GM23338 (cell line): Measurements from ENCODE around the gene CD6. TPM values are rescaled to one million over a fixed set of nuclear protein-coding genes. Genes with fewer than 3 reads are reported as not detected.

ENCODE experiments used
- ATAC-seq: fragments of 200-7000 bp; cut with Tn5 transposase; 3 replicates; pipeline ENCODE4 v1.9.1; 2020
- DNase-seq: peaks from one replicate; pipeline ENCODE4 v3.0.0-alpha.2; 2015; ENCODE audit warnings: low spot score
- H2AFZ ChIP-seq: fragments of 200-600 bp; sonication (generic); 2 replicates; pipeline ENCODE4 v1.8.0; 2016; ENCODE audit warnings: antibody characterized with exemption, mild to moderate bottlenecking, moderate library complexity
- H3F3A ChIP-seq: fragments of 200-600 bp; sonication (generic); replicated peaks from 2 replicates; pipeline ENCODE4 v1.8.0; 2017; ENCODE audit warnings: antibody characterized with exemption, mixed run types, low read depth
- H3K27ac ChIP-seq: fragments of 200-600 bp; sonication (generic); 2 replicates; pipeline ENCODE4 v1.6.1; 2016; ENCODE audit warnings: low read depth
- H3K27me3 ChIP-seq: fragments of 200-600 bp; sonication (generic); 2 replicates; pipeline ENCODE4 v1.8.0; 2016; ENCODE audit warnings: mild to moderate bottlenecking, mixed run types, moderate library complexity; ENCODE audit not compliant: insufficient read depth
- H3K36me3 ChIP-seq: fragments of 200-600 bp; sonication (generic); 2 replicates; pipeline ENCODE4 v1.8.0; 2016; ENCODE audit warnings: mild to moderate bottlenecking; ENCODE audit not compliant: insufficient read depth
- H3K4me1 ChIP-seq: fragments of 200-600 bp; sonication (generic); 2 replicates; pipeline ENCODE4 v1.8.0; 2016; ENCODE audit warnings: mild to moderate bottlenecking, moderate library complexity; ENCODE audit not compliant: insufficient read depth
- H3K4me2 ChIP-seq: fragments of 200-600 bp; sonication (generic); 2 replicates; pipeline ENCODE4 v1.7.1; 2017; ENCODE audit warnings: mixed run types
- H3K4me3 ChIP-seq: fragments of 200-600 bp; sonication (generic); 2 replicates; pipeline ENCODE4 v1.6.1; 2016; ENCODE audit warnings: mixed run types
- H3K79me2 ChIP-seq: fragments of 200-600 bp; sonication (generic); replicated peaks from 2 replicates; pipeline ENCODE4 v1.8.0; 2017; ENCODE audit warnings: mild to moderate bottlenecking; ENCODE audit not compliant: insufficient read depth
- H3K9me2 ChIP-seq: fragments of 200-600 bp; sonication (generic); 2 replicates; pipeline ENCODE4 v1.8.0; 2017; ENCODE audit not compliant: insufficient read depth
- H4K20me1 ChIP-seq: fragments of 200-600 bp; sonication (generic); replicated peaks from 2 replicates; pipeline ENCODE4 v1.8.0; 2017; ENCODE audit warnings: mild to moderate bottlenecking; ENCODE audit not compliant: insufficient read depth
- H3K27ac Mint-ChIP-seq: 2 replicates; pipeline ENCODE4 v1.8.0; 2020; ENCODE audit warnings: inconsistent platforms, mild to moderate bottlenecking, moderate library complexity, mixed read lengths
- H3K27me3 Mint-ChIP-seq: 3 replicates; pipeline ENCODE4 v1.8.0; 2022; ENCODE audit warnings: low read depth, mild to moderate bottlenecking, moderate library complexity, mixed read lengths, inconsistent platforms; ENCODE audit not compliant: insufficient read depth, poor library complexity
- H3K36me3 Mint-ChIP-seq: 3 replicates; pipeline ENCODE4 v1.8.0; 2021; ENCODE audit warnings: low read depth, mild to moderate bottlenecking, inconsistent platforms, moderate library complexity, mixed read lengths
- H3K4me1 Mint-ChIP-seq: 3 replicates; pipeline ENCODE4 v1.8.0; 2020; ENCODE audit warnings: mild to moderate bottlenecking, inconsistent platforms, mixed read lengths
- H3K4me3 Mint-ChIP-seq: 3 replicates; pipeline ENCODE4 v1.8.0; 2021; ENCODE audit warnings: moderate library complexity, mild to moderate bottlenecking, inconsistent platforms, mixed read lengths
- H3K9me3 Mint-ChIP-seq: 3 replicates; pipeline ENCODE4 v1.8.0; 2020; ENCODE audit warnings: moderate library complexity, mild to moderate bottlenecking, inconsistent platforms, mixed read lengths
- EZH2 ChIP-seq: fragments of 200-600 bp; sonication (generic); IDR thresholded peaks from one replicate; pipeline ENCODE4 v1.8.0; 2017; ENCODE audit warnings: antibody characterized with exemption, mild to moderate bottlenecking, low read depth; ENCODE audit not compliant: unreplicated experiment
- EZH2phosphoT487 ChIP-seq: fragments of 200-600 bp; sonication (generic); IDR thresholded peaks from one replicate; pipeline ENCODE4 v1.8.1; 2018; ENCODE audit warnings: antibody characterized with exemption; ENCODE audit not compliant: unreplicated experiment
- JUNB ChIP-seq: IDR thresholded peaks from one replicate; pipeline ENCODE4 v1.6.1; 2016; ENCODE audit warnings: antibody characterized with exemption; ENCODE audit not compliant: unreplicated experiment
- NANOG ChIP-seq: IDR thresholded peaks from 2 replicates; pipeline ENCODE4 v1.6.1; 2016; ENCODE audit warnings: antibody characterized with exemption, borderline replicate concordance
- STAT1 ChIP-seq: IDR thresholded peaks from one replicate; pipeline ENCODE4 v1.6.1; 2016; ENCODE audit warnings: antibody characterized with exemption; ENCODE audit not compliant: unreplicated experiment
- ZNF114 ChIP-seq: fragments of 250-450 bp; sonication (Bioruptor Pico); IDR thresholded peaks from 2 replicates; pipeline ENCODE4 v1.5.0; 2020; ENCODE audit warnings: mild to moderate bottlenecking, moderate library complexity
- polyA plus RNA-seq: library from polyadenylated mRNA; unstranded; fragments of >200 nt; fragmentation: Nextera tagmentation; extraction: Ambion mirVana; gene quantifications from 2 replicates; pipeline ENCODE4 v1.2.1, GENCODE V29; 2016
- total RNA-seq: library from RNA; depleted of rRNA; stranded (reverse); fragments of >200 nt; shearing (Covaris generic); gene quantifications from 2 replicates; pipeline ENCODE4 v1.2.3, GENCODE V29; 2014
- TF ChIP-seq, protein P1 (sequence below): fragments of 250-450 bp; sonication (Bioruptor Pico); IDR thresholded peaks from 2 replicates; pipeline ENCODE4 v1.5.0; 2020; ENCODE audit warnings: mild to moderate bottlenecking, moderate library complexity
- TF ChIP-seq, protein P2 (sequence below): IDR thresholded peaks from one replicate; pipeline ENCODE4 v1.6.1; 2018; ENCODE audit warnings: antibody characterized with exemption; ENCODE audit not compliant: unreplicated experiment

Gene CD6
- total and polyA plus RNA-seq, 2 experiments from 2014 or later = 0.49 TPM; not detected in 1

DNA sequence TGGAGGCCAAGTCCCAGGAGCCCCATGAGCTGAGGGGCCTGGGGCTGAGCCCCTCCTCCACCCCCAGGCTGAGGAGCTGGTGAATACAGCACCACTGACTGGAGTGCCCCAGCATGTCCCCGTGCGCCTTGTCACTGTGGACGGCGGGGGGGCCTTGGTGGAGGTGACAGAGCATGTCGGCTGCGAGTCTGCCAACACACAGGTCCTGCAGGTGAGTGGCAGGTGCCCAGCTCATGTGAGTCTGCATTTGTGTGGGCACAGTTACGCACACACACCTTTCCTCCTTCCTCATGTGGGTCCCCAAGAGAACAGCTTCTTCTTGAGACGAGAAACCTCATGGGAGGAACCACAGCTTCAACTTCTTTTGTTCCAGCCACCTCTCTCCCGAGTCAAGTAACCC is 39.6 kb upstream of the CD6 start (continued):
- TF ChIP-seq EZH2 (no peak), NANOG (no peak), EZH2phosphoT487 (no peak), STAT1 (no peak), ZNF114 (CRISPR knock-in tag) (no peak)
- TF ChIP-seq, protein P1, sequence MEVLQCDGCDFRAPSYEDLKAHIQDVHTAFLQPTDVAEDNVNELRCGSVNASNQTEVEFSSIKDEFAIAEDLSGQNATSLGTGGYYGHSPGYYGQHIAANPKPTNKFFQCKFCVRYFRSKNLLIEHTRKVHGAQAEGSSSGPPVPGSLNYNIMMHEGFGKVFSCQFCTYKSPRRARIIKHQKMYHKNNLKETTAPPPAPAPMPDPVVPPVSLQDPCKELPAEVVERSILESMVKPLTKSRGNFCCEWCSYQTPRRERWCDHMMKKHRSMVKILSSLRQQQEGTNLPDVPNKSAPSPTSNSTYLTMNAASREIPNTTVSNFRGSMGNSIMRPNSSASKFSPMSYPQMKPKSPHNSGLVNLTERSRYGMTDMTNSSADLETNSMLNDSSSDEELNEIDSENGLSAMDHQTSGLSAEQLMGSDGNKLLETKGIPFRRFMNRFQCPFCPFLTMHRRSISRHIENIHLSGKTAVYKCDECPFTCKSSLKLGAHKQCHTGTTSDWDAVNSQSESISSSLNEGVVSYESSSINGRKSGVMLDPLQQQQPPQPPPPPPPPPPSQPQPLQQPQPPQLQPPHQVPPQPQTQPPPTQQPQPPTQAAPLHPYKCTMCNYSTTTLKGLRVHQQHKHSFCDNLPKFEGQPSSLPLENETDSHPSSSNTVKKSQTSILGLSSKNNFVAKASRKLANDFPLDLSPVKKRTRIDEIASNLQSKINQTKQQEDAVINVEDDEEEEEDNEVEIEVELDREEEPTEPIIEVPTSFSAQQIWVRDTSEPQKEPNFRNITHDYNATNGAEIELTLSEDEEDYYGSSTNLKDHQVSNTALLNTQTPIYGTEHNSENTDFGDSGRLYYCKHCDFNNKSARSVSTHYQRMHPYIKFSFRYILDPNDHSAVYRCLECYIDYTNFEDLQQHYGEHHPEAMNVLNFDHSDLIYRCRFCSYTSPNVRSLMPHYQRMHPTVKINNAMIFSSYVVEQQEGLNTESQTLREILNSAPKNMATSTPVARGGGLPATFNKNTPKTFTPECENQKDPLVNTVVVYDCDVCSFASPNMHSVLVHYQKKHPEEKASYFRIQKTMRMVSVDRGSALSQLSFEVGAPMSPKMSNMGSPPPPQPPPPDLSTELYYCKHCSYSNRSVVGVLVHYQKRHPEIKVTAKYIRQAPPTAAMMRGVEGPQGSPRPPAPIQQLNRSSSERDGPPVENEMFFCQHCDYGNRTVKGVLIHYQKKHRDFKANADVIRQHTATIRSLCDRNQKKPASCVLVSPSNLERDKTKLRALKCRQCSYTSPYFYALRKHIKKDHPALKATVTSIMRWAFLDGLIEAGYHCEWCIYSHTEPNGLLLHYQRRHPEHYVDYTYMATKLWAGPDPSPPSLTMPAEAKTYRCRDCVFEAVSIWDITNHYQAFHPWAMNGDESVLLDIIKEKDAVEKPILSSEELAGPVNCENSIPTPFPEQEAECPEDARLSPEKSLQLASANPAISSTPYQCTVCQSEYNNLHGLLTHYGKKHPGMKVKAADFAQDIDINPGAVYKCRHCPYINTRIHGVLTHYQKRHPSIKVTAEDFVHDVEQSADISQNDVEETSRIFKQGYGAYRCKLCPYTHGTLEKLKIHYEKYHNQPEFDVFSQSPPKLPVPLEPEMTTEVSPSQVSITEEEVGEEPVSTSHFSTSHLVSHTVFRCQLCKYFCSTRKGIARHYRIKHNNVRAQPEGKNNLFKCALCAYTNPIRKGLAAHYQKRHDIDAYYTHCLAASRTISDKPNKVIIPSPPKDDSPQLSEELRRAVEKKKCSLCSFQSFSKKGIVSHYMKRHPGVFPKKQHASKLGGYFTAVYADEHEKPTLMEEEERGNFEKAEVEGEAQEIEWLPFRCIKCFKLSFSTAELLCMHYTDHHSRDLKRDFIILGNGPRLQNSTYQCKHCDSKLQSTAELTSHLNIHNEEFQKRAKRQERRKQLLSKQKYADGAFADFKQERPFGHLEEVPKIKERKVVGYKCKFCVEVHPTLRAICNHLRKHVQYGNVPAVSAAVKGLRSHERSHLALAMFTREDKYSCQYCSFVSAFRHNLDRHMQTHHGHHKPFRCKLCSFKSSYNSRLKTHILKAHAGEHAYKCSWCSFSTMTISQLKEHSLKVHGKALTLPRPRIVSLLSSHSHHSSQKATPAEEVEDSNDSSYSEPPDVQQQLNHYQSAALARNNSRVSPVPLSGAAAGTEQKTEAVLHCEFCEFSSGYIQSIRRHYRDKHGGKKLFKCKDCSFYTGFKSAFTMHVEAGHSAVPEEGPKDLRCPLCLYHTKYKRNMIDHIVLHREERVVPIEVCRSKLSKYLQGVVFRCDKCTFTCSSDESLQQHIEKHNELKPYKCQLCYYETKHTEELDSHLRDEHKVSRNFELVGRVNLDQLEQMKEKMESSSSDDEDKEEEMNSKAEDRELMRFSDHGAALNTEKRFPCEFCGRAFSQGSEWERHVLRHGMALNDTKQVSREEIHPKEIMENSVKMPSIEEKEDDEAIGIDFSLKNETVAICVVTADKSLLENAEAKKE (CRISPR knock-in tag) = no peak

DNA sequence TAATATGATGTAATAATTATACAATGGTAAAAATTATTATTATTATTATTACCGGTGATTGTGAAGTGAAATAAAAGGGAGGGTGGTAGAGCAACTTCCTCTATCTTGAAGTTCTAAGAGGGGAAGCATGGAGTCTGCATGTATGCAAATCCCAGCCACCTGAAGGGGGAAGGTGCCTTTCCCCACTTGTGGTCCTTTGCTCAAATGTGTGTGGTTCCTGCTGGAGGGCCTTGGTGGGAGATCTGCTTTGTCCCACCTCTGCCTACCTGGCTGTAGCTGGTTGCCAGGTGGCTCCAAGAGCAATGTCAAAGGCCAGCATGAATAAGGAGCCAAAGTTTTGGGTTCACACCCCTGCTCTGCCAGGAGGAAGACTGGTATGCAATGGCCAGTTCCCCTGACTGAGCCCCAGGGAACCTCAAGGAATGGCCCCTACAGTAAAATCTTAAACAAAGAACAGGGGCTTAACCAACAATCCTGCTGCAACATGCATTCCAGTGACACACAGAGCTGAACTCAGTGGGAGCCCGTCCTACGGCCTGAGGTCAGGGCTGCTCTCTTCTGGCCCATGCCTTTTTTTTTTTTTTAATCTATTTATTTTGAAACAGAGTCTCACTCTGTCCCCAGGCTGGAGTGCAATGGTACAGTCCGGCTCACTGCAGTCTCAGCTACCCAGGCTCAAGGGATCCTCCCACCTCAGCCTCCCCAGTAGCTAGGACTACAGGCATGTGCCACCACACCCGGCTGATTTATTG is 38.7 kb upstream of the CD6 start:
- no peak overlapping the region for H3K27ac ChIP-seq
- no peaks in the 10 kb centered on the region for H3K4me1 ChIP-seq
- no peak for TF ChIP-seq ZNF114 (CRISPR knock-in tag)
- TF ChIP-seq, protein P2, sequence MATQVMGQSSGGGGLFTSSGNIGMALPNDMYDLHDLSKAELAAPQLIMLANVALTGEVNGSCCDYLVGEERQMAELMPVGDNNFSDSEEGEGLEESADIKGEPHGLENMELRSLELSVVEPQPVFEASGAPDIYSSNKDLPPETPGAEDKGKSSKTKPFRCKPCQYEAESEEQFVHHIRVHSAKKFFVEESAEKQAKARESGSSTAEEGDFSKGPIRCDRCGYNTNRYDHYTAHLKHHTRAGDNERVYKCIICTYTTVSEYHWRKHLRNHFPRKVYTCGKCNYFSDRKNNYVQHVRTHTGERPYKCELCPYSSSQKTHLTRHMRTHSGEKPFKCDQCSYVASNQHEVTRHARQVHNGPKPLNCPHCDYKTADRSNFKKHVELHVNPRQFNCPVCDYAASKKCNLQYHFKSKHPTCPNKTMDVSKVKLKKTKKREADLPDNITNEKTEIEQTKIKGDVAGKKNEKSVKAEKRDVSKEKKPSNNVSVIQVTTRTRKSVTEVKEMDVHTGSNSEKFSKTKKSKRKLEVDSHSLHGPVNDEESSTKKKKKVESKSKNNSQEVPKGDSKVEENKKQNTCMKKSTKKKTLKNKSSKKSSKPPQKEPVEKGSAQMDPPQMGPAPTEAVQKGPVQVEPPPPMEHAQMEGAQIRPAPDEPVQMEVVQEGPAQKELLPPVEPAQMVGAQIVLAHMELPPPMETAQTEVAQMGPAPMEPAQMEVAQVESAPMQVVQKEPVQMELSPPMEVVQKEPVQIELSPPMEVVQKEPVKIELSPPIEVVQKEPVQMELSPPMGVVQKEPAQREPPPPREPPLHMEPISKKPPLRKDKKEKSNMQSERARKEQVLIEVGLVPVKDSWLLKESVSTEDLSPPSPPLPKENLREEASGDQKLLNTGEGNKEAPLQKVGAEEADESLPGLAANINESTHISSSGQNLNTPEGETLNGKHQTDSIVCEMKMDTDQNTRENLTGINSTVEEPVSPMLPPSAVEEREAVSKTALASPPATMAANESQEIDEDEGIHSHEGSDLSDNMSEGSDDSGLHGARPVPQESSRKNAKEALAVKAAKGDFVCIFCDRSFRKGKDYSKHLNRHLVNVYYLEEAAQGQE = no peak
- no peak for TF ChIP-seq JUNB

More for the DNA sequence above, 38.7 kb upstream of the CD6 start:
- H3K27me3 ChIP-seq = no peaks in the 10 kb centered on the region
- H3K4me2 ChIP-seq = no peak overlapping the region
- no peaks in the 10 kb centered on the region for H3F3A ChIP-seq
- no peak overlapping the region for H2AFZ ChIP-seq
- Mint-ChIP-seq H3K4me1 (0 out of 3 replicates have a peak, but pooled peaks cover 8% of the 10 kb centered on the region), H3K36me3 (peaks cover 48% of the 10 kb centered on the region), H3K27ac (no peak overlapping the region), H3K4me3 (no peak overlapping the region), H3K9me3 (no peaks in the 10 kb centered on the region), H3K27me3 (peaks cover 2% of the 10 kb centered on the region)
- ATAC-seq = peak; percentile 38
- H3K4me3 ChIP-seq = no peak overlapping the region
- peaks cover 4% of the 10 kb centered on the region; the same call in 1 of the 2 replicates for H4K20me1 ChIP-seq
- H3K9me2 ChIP-seq = no peaks in the 10 kb centered on the region
- H3K79me2 ChIP-seq = no peaks in the 10 kb centered on the region
- 0 out of 2 replicates have a peak, but pooled peaks cover 6% of the 10 kb centered on the region for H3K36me3 ChIP-seq
- no peak for DNase-seq
